Activated CD8-positive, alpha-beta memory T cell treated with anti-CD3 and anti-CD28 coated beads, Interleukin-2, amount 10 ng/mL, durations not matched to agents 7 days and 5 days (primary cell): ENCODE results near the gene ZNF423. TPM values are rescaled to one million over a fixed set of nuclear protein-coding genes. Genes with fewer than 3 reads are reported as not detected.

Source experiments
- ATAC-seq: fragments of 150-1000 bp; cut with Tn5 transposase; one replicate; pipeline ENCODE4 v1.10.0; 2021; ENCODE audit warnings: moderate library complexity
- CTCF ChIA-PET: fragments of 350-600 bp; sonication (Branson Sonifier 250); formaldehyde crosslinking; loops from one replicate; lab custom pipeline; 2021; ENCODE audit warnings: antibody characterized with exemption; lab: Charles Lee
- DNase-seq: peaks from one replicate; pipeline ENCODE4 v3.0.0-alpha.2; 2020
- H3K27ac Mint-ChIP-seq: one replicate; pipeline ENCODE4 v1.8.0; 2021; ENCODE audit warnings: mild to moderate bottlenecking, mixed read lengths
- H3K27me3 Mint-ChIP-seq: one replicate; pipeline ENCODE4 v1.8.0; 2021; ENCODE audit warnings: mixed read lengths
- H3K36me3 Mint-ChIP-seq: one replicate; pipeline ENCODE4 v1.8.0; 2021; ENCODE audit warnings: mild to moderate bottlenecking, mixed read lengths
- H3K4me1 Mint-ChIP-seq: one replicate; pipeline ENCODE4 v1.8.0; 2021; ENCODE audit warnings: mixed read lengths
- H3K4me3 Mint-ChIP-seq: one replicate; pipeline ENCODE4 v1.8.0; 2021; ENCODE audit warnings: mild to moderate bottlenecking, moderate library complexity, mixed read lengths
- H3K9me3 Mint-ChIP-seq: one replicate; pipeline ENCODE4 v1.8.0; 2022; ENCODE audit warnings: low read depth, mixed read lengths
- total RNA-seq, 2 experiments: library from RNA; stranded (reverse); gene quantifications; one replicate each; pipeline ENCODE4 v1.2.3, GENCODE V29; 2021

Gene ZNF423
- total RNA-seq, 2 experiments from 2014 or later, result not detected

DNA sequence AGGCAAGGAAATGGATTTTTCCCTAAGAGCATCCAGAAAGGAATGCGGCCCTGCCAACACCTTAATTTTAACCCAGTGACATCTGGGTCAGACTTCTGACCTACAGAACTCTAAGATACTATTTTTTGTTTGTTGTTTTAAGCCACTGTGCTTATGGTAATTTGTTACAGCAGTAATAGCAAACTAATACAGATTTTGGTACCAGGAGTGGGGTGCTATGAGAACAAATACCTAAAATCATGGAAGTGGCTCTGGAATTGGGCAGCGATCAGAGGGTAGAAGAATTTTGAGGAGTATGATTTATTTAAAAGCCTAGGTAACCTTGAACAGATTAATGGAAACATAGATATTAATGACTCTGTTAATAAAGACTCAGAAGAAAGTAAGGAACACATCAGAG, 208.2 kb downstream of the ZNF423 start:
- H3K4me3 Mint-ChIP-seq, result no peak overlapping the region
- peaks cover 17% of the 10 kb centered on the region for H3K9me3 Mint-ChIP-seq
- H3K36me3 Mint-ChIP-seq, result peaks cover 6% of the 10 kb centered on the region
- no peaks in the 10 kb centered on the region for H3K27me3 Mint-ChIP-seq
- no peak overlapping the region for H3K27ac Mint-ChIP-seq
- DNase-seq, result no peak
- no peak for ATAC-seq
- H3K4me1 Mint-ChIP-seq, result no peaks in the 10 kb centered on the region
- CTCF ChIA-PET, result no interaction called here

GRCh38 chr16:49645263-49645662, 210.6 kb downstream of the ZNF423 start:
- DNase-seq, result no peak
- CTCF ChIA-PET, result no interaction called here
- ATAC-seq, result no peak
- Mint-ChIP-seq H3K36me3 (peaks cover 6% of the 10 kb centered on the region), H3K9me3 (peaks cover 17% of the 10 kb centered on the region), H3K27ac (no peak overlapping the region), H3K4me3 (no peak overlapping the region), H3K27me3 (no peaks in the 10 kb centered on the region), H3K4me1 (no peaks in the 10 kb centered on the region)

GRCh38 chr16:49644145-49644463, 211.8 kb downstream of the ZNF423 start:
- H3K27ac Mint-ChIP-seq, result no peak overlapping the region
- DNase-seq (no peak), ATAC-seq (no peak)
- no peak overlapping the region for H3K4me3 Mint-ChIP-seq
- no peaks in the 10 kb centered on the region for H3K27me3 Mint-ChIP-seq
- H3K9me3 Mint-ChIP-seq, result peaks cover 17% of the 10 kb centered on the region
- H3K4me1 Mint-ChIP-seq, result no peaks in the 10 kb centered on the region
- CTCF ChIA-PET, result no interaction called here
- H3K36me3 Mint-ChIP-seq, result peaks cover 6% of the 10 kb centered on the region

DNA sequence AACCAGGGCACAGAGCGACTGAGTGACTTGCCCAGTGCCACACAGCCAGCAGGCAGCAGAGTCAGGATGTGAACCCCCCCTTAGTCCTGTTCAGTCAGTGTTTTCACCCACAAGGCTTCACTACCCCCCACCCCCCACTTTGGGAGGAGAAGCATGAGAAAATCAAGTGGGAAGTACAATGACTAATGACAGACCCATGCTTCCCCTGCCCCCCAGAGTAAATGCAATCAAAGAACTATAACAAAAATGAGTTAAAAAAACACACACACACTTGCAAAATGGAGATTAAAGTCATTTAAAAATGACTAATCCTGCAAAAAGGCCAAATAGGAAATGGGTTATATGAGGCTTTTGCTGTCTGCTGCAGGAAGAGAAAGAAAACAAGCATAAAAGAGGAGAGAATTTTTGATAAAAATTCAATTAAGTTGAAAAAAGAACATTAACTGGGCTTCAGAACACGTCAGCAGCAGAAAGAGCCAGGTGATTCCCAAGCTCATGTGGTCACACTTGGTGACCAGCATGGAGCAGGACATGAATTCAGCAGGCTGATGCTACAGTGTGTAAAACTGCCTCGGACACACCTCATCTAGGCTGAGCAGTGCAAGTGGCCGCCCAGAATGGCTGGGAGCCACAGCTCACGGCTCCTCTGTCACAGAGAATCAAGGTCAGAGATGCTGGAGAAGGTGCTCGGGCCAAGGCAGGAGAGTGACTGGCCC, 212.3 kb downstream of the ZNF423 start:
- Mint-ChIP-seq H3K27me3 (no peaks in the 10 kb centered on the region), H3K9me3 (peaks cover 13% of the 10 kb centered on the region), H3K27ac (no peak overlapping the region), H3K36me3 (peaks cover 6% of the 10 kb centered on the region), H3K4me1 (no peaks in the 10 kb centered on the region), H3K4me3 (no peak overlapping the region)
- ATAC-seq (no peak), DNase-seq (no peak)
- CTCF ChIA-PET, result no interaction called here

DNA sequence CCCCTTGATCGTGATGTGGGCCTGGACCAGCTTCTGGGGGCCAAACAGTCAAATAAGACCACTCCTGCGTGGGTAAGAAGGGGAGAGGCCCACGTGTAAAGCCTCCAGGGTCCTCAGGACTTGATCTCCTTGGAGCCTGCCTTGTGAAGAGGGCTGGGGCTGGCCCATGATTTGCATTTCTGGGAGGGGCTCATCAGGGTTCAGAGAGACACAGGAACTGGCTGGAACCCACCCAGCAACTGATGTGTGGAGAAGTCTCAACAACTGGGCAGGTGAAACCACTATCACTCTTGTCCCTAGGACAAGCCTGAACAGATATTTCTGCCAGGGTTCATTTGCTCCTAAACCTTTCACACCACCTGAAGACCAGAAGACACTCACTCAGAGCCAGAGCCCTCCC, 214.7 kb downstream of the ZNF423 start:
- no peaks in the 10 kb centered on the region for H3K27me3 Mint-ChIP-seq
- no peak overlapping the region for H3K27ac Mint-ChIP-seq
- ATAC-seq, result no peak
- no peak for DNase-seq
- peaks cover 3% of the 10 kb centered on the region for H3K9me3 Mint-ChIP-seq
- H3K4me1 Mint-ChIP-seq, result no peaks in the 10 kb centered on the region
- CTCF ChIA-PET, result no interaction called here
- peaks cover 1% of the 10 kb centered on the region for H3K36me3 Mint-ChIP-seq
- no peak overlapping the region for H3K4me3 Mint-ChIP-seq

DNA sequence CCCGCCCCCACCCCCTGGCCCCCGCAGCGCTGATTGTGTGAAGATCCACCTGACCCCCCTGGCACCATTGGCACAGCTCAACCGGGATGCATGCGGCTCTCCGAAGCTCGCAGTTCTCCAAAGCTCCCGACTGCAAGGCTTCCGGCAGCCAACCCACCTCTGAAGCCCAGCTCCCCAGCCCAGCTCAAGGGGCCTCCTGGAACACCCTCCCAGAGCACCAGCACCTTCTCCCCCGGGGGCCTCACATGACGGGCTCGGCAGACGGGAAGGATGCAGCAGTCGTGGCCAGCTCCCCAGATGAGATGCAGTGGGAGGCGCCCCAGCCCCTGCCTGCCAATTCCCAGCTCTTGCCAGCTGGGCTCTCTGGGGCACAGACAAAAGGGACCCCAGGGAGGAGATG, 215.3 kb downstream of the ZNF423 start:
- ATAC-seq, result no peak
- CTCF ChIA-PET, result no interaction called here
- no peaks in the 10 kb centered on the region for H3K36me3 Mint-ChIP-seq
- no peak for DNase-seq
- no peaks in the 10 kb centered on the region for H3K27me3 Mint-ChIP-seq
- H3K4me3 Mint-ChIP-seq, result no peak overlapping the region
- H3K27ac Mint-ChIP-seq, result no peak overlapping the region
- H3K4me1 Mint-ChIP-seq, result no peaks in the 10 kb centered on the region
- no peaks in the 10 kb centered on the region for H3K9me3 Mint-ChIP-seq

DNA sequence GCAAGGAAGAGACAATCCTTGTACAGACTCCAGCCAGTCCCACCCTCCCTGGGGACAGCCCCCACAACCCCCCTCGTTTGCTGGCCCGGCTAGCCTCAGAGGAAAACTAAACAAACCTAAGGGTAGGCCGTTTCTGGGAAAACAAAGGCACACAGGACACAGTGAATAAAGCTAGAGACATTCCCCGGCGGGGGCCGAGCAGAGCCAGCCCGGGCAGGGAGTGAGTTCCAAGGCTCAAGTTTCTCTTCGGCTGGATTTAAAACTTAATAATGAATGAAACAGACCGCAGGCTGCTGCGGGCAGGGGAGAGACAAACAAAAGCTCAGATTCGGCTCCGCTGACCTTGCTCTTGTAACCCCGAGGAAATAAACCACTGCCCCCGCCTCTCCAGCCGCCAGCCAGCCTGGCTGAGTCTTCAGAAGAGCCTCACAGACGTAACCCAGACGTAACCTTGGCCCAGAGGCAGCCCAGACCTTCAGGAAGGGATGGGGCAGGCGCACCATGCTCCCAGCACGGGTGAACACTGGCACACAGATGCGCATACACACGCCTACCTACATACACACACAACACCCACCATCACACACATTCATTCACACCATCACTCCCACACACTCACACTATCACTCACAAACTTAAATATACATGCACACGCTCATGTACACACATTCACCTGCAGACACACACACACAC, 216.0 kb downstream of the ZNF423 start:
- Mint-ChIP-seq H3K4me3 (no peak overlapping the region), H3K9me3 (no peaks in the 10 kb centered on the region), H3K36me3 (no peaks in the 10 kb centered on the region), H3K4me1 (no peaks in the 10 kb centered on the region), H3K27ac (no peak overlapping the region), H3K27me3 (no peaks in the 10 kb centered on the region)
- DNase-seq (no peak), ATAC-seq (no peak)
- CTCF ChIA-PET, result no interaction called here

DNA sequence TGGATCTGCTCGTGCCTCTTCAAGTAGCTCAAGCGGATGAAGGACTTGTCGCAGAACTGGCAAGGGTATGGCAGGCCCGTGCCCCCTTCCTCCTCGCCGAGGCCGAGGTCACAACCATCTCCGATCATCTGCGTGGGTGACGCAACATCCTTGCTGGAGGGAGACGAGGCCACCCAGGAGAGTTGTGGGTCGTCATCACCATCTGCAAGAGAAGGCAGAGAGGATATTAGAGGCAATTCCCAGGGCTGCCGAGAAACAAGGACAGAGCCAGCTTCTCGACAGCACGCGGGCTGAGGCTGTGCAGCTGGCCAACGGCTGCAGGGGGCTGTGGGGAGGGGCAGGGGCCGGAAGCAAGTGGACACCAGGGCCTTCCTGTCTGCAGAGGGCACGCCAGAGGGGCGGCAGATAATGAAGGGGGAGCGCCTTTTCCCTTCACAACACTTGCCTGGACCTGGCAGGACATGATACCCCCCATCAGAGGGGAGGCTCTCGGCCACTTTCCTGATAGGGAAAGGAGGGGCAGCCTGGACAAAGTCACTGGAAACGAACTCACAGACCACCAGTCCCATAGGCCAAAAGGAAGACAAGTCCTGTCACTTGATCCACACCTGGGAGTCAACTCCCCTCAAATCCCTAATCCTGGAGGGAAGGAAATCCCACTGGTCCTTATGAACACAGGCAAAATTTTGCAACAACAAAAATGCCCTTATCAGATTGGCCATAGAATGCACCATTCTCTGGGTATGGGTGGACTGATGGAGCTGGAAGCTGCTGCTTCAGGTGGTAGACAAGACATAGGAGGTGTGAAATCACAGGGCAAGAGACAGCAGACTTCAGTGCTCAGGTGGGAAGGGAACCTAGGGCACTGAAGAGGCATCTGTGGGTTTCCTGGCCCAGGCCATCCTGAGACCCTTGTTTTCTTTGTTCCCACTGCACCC, 217.0 kb downstream of the ZNF423 start:
- H3K36me3 Mint-ChIP-seq, result no peaks in the 10 kb centered on the region
- CTCF ChIA-PET, result no interaction called here
- H3K4me3 Mint-ChIP-seq, result no peak overlapping the region
- H3K4me1 Mint-ChIP-seq, result no peaks in the 10 kb centered on the region
- ATAC-seq, result no peak
- no peaks in the 10 kb centered on the region for H3K27me3 Mint-ChIP-seq
- H3K27ac Mint-ChIP-seq, result no peak overlapping the region
- DNase-seq, result no peak
- no peaks in the 10 kb centered on the region for H3K9me3 Mint-ChIP-seq

DNA sequence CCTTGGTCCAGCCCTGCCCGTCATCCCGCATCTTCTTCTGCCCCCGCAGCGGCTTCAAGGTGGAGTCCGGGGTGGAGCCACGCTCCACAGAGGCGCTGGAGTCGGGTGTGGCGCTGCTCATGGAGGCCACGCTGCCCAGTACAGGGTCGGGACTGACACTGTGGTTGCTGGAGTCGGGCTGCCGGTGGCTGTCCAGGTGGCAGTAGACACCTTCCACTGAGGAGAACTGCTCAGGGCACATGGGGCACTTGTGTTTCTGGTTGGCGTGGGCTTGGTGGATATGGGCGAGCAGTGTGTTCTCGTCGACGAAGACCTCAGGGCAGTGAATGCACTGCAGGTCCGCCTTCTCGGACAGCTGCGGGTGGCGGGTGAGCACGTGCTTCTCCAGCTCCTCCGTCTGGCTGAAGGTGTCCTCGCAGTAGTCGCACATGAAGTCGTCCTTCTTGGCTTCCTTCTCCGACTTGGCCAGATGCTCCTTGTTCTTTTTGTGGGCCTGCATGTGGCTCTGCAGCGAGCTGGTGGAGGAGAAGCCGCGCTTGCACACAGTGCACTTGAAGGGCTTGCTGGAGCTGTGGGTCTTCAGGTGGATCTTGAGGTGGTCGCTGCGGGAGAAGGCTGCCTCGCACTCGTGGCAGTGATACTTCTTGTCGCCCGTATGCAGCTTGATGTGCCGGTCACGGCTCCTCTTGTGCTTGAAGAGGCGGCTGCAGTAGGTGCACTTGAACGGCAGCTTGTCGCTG, 217.8 kb downstream of the ZNF423 start:
- no peaks in the 10 kb centered on the region for H3K36me3 Mint-ChIP-seq
- CTCF ChIA-PET, result no interaction called here

GRCh38 chr16:49637511-49637910, 218.4 kb downstream of the ZNF423 start:
- Mint-ChIP-seq H3K4me3 (no peak overlapping the region), H3K27ac (no peak overlapping the region), H3K36me3 (no peaks in the 10 kb centered on the region), H3K9me3 (no peaks in the 10 kb centered on the region), H3K4me1 (no peaks in the 10 kb centered on the region), H3K27me3 (no peaks in the 10 kb centered on the region)
- CTCF ChIA-PET, result no interaction called here
- ATAC-seq (no peak), DNase-seq (no peak)

More for the DNA sequence above, 217.8 kb downstream of the ZNF423 start:
- no peaks in the 10 kb centered on the region for H3K4me1 Mint-ChIP-seq
- H3K4me3 Mint-ChIP-seq, result no peak overlapping the region
- H3K27ac Mint-ChIP-seq, result no peak overlapping the region
- no peak for DNase-seq
- H3K9me3 Mint-ChIP-seq, result no peaks in the 10 kb centered on the region
- H3K27me3 Mint-ChIP-seq, result no peaks in the 10 kb centered on the region
- no peak for ATAC-seq

GRCh38 chr16:49636608-49637007, 219.3 kb downstream of the ZNF423 start:
- Mint-ChIP-seq H3K9me3 (no peaks in the 10 kb centered on the region), H3K36me3 (no peaks in the 10 kb centered on the region), H3K27me3 (no peaks in the 10 kb centered on the region), H3K4me1 (no peaks in the 10 kb centered on the region), H3K27ac (no peak overlapping the region), H3K4me3 (no peak overlapping the region)
- no peak for DNase-seq
- ATAC-seq, result no peak
- CTCF ChIA-PET, result no interaction called here

DNA sequence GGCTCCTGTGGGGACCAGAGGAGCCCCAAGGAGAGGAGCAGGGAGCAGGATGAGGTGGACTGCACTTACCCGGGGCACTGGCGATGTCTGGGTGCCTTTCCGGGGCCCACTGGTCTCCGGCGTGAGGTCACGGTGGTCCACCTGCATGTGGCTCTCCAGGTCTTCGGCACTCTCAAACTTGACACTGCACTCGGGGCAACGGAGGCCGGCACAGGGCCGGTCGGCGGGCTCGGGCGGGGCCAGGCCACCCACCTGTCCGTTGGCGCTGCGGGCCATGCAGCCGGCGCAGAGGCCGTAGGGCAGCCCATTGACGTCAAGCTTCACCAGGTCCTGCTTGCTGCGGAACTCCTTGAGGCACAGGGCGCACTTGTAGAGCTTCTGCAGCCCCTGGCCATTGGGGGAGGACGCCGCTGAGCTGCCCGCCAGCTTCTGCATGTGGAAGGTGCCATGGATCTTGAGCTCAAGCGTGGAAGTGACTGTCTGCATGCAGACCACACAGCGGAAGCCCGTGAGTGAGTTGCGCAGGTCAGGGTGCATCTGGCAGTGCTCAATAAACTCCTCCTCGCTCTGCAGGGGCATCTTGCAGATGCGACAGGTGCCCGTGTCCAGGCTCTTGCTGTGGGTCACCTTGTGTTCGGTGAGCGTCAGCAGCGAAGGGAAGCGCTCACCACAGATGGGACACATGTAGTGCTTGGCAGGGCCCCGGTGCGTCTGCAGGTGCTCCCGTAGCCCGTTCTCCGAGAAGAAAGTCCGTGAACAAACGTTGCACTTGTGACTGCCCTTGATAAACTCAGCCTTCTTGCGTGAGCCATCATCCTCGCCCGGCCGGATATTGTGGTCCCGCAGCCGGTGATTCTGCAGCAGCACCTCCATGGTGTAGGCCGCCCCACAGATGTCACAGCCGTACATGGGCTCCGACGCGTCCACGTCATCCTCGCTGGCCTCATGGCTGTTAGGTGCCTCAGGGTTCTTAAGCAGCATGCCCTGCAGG, 220.0 kb downstream of the ZNF423 start:
- Mint-ChIP-seq H3K4me1 (no peaks in the 10 kb centered on the region), H3K27ac (no peak overlapping the region), H3K27me3 (no peaks in the 10 kb centered on the region), H3K9me3 (no peaks in the 10 kb centered on the region), H3K36me3 (no peaks in the 10 kb centered on the region), H3K4me3 (no peak overlapping the region)
- DNase-seq (no peak), ATAC-seq (no peak)
- CTCF ChIA-PET, result no interaction called here
